Measurements from ENCODE around the gene BAHCC1. TPM values are rescaled to one million over a fixed set of nuclear protein-coding genes. Genes with fewer than 3 reads are reported as not detected.

The BAHCC1 gene
- total RNA-seq, 1 donor: 11.2 TPM

DNA sequence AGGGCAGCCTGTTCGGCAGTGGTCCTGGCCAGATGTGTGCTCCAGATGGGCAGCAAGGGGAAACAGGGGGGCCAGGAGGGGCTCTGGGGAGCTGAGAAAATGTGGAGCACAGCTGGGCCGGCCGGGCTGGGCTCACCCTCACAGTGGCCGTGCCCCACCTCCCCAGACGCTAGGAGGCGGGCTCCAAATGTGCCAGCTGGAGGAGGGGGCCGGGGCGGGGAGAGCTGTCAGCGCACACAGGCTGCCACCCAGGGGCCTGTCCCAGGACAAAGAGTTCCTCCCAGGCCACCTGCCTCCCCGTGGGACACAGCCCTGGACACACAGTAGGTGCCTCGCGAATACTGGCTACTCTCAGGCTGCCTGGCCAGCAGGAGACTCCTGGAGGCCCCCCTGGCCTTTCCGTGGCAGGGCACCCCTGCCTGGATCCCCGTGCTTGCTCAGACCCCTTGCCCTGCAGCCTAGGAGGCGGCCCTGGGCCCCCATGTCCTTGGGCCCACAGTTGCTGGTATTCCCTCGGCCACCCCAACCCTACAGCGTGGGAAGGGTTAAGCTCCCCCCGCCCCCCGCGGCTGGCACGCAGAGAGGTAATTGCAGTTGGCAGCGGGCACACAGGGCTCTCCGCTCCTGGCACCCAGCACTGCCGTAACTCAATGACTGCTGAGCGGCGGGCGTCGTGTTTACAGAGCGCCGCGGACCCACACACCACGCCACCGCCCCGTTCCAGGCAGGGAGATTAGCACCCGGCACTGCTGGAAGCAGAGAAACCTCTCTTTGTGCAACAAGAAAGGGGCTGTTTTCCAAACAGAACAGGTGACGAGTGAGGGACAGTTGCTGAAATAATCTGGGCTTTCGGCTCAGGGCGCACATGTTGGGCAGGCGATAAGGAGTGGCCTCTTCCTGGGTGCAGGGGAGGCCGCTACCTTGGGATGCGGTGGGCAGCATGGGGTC lies 32.2 kb downstream of the BAHCC1 start:
- Histone ChIP-seq H3K27me3 (ENCODE audit: insufficient read depth, low read length) (no peaks in the 10 kb centered on the region), H3K36me3 (ENCODE audit: insufficient read depth, low read length) (no peaks in the 10 kb centered on the region), H3K4me1 (ENCODE audit: insufficient read depth, low read length) (peaks cover 26% of the 10 kb centered on the region), H3K9me3 (ENCODE audit: low read depth, low read length) (no peaks in the 10 kb centered on the region), H2AFZ (ENCODE audit: low read length) (no peak overlapping the region), H3K4me2 (ENCODE audit: insufficient read depth, low read length) (no peak overlapping the region), H3K79me2 (ENCODE audit: insufficient read depth, low read length) (peaks cover 19% of the 10 kb centered on the region), H3K4me3 (ENCODE audit: insufficient read depth, low read length) (no peak overlapping the region), H3K27ac (ENCODE audit: low read depth, low read length) (no peak overlapping the region), H4K20me1 (ENCODE audit: insufficient read depth, low read length) (peaks cover 14% of the 10 kb centered on the region)
- TF ChIP-seq CTCF (IDR thresholded peaks at IDR 0.05; ENCODE audit: extremely low read depth, low read depth, low read length): no peak
- no peak for DNase-seq (ENCODE audit: insufficient read length, low spot score, missing footprints)

DNA sequence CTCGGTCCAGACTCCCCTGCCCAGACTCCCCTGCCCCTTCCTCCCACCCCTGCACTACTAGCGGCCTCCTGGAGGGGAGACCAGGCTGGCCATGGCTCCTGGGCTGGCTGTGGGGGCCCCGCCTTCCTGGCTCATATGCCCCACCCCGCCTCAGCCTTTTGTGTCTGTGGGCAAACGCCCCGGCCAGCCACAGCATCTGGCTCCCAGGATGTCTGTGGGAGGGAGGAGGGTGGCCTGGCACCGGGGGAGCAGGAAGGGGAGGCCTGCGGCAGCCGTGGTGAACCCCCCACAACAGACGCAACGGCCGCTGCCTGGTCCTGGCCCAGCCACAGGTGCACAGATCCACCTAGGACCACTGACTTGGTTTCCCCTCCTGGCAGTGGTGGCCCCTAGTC lies 32.9 kb downstream of the BAHCC1 start:
- Histone ChIP-seq H3K4me1 (ENCODE audit: insufficient read depth, low read length) (peaks cover 20% of the 10 kb centered on the region), H4K20me1 (ENCODE audit: insufficient read depth, low read length) (peaks cover 14% of the 10 kb centered on the region), H2AFZ (ENCODE audit: low read length) (no peak overlapping the region), H3K9me3 (ENCODE audit: low read depth, low read length) (no peaks in the 10 kb centered on the region), H3K4me2 (ENCODE audit: insufficient read depth, low read length) (no peak overlapping the region), H3K36me3 (ENCODE audit: insufficient read depth, low read length) (no peaks in the 10 kb centered on the region), H3K27me3 (ENCODE audit: insufficient read depth, low read length) (no peaks in the 10 kb centered on the region), H3K79me2 (ENCODE audit: insufficient read depth, low read length) (peaks cover 19% of the 10 kb centered on the region), H3K4me3 (ENCODE audit: insufficient read depth, low read length) (no peak overlapping the region), H3K27ac (ENCODE audit: low read depth, low read length) (no peak overlapping the region)
- no peak for TF ChIP-seq CTCF (IDR thresholded peaks at IDR 0.05; ENCODE audit: extremely low read depth, low read depth, low read length)
- no peak for DNase-seq (ENCODE audit: insufficient read length, low spot score, missing footprints)

GRCh38 chr17:81428516-81428915 lies 33.3 kb downstream of the BAHCC1 start:
- H3K79me2 ChIP-seq (ENCODE audit: insufficient read depth, low read length): peaks cover 17% of the 10 kb centered on the region
- no peak overlapping the region for H2AFZ ChIP-seq (ENCODE audit: low read length)
- no peak overlapping the region for H3K27ac ChIP-seq (ENCODE audit: low read depth, low read length)
- no peaks in the 10 kb centered on the region for H3K36me3 ChIP-seq (ENCODE audit: insufficient read depth, low read length)
- H4K20me1 ChIP-seq (ENCODE audit: insufficient read depth, low read length): peaks cover 16% of the 10 kb centered on the region
- DNase-seq (ENCODE audit: insufficient read length, low spot score, missing footprints): no peak
- H3K4me3 ChIP-seq (ENCODE audit: insufficient read depth, low read length): no peak overlapping the region
- H3K27me3 ChIP-seq (ENCODE audit: insufficient read depth, low read length): no peaks in the 10 kb centered on the region
- peaks cover 18% of the 10 kb centered on the region for H3K4me1 ChIP-seq (ENCODE audit: insufficient read depth, low read length)
- no peak overlapping the region for H3K4me2 ChIP-seq (ENCODE audit: insufficient read depth, low read length)
- TF ChIP-seq CTCF (IDR thresholded peaks at IDR 0.05; ENCODE audit: extremely low read depth, low read depth, low read length): no peak
- no peaks in the 10 kb centered on the region for H3K9me3 ChIP-seq (ENCODE audit: low read depth, low read length)

DNA sequence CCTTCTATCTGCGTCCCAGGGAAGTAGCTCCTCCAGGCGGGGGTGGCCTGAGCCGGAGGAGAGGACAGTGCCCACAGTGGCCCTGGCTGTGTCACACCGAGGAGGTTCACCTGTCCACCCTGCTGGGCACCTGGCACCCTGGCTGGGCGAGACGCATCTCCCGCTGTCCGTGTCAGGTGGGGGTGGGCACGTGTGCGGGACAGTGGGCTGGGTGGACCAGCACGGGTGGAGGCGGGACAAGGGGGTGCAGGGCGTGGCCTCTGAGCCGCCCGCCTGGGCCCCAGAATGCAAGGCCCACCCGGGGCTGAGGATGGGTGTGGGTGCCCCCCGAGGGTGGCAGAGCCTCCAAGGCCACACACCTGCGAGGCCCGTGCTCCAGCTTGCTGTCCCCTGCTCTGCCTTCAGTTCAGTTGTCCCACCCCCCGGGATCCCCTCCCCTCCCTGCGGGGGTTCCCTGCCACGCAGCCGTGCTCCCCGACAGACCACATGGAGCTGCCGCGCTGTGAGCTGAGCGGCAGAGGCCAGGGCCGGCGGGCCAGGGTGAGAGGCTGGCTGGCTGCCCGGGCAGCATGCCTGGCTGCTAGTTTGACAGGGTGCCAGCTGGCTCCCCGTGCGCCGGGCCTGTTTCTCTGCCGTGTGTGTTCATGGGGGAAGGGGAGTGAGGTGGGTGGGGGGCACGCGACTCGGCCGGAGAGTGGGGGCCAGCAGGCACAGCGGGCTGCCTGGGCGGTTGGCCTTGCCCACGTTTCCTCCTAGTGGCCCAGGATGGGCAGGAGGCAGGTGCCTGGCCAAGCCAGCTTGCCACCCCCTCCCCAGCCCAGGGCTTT lies 33.9 kb downstream of the BAHCC1 start:
- Histone ChIP-seq H4K20me1 (ENCODE audit: insufficient read depth, low read length) (peaks cover 19% of the 10 kb centered on the region), H3K79me2 (ENCODE audit: insufficient read depth, low read length) (peaks cover 12% of the 10 kb centered on the region), H3K4me1 (ENCODE audit: insufficient read depth, low read length) (peaks cover 18% of the 10 kb centered on the region), H3K36me3 (ENCODE audit: insufficient read depth, low read length) (no peaks in the 10 kb centered on the region), H3K4me3 (ENCODE audit: insufficient read depth, low read length) (no peak overlapping the region), H2AFZ (ENCODE audit: low read length) (no peak overlapping the region), H3K4me2 (ENCODE audit: insufficient read depth, low read length) (peak overlapping the region; percentile 19), H3K9me3 (ENCODE audit: low read depth, low read length) (no peaks in the 10 kb centered on the region), H3K27me3 (ENCODE audit: insufficient read depth, low read length) (no peaks in the 10 kb centered on the region), H3K27ac (ENCODE audit: low read depth, low read length) (no peak overlapping the region)
- peak; percentile 99 for DNase-seq (ENCODE audit: insufficient read length, low spot score, missing footprints)
- no peak for TF ChIP-seq CTCF (IDR thresholded peaks at IDR 0.05; ENCODE audit: extremely low read depth, low read depth, low read length)

All from osteoblast (primary cell).